CD4-positive, alpha-beta T cell treated with Interferon gamma for 1 hour (primary cell): ENCODE results near the gene ITGA4.
A peak's percentile ranks its signal among the peaks of the same experiment; 100 is the strongest.
"Not testable (repeated sequence)": the region's sequence is repeated elsewhere in the genome, so short reads cannot be mapped to it uniquely, and the experiment has no call there.

Experiments used
- DNase-seq: peaks from one replicate; pipeline ENCODE4 v3.0.0-alpha.2; 2020

Gene ITGA4

DNA sequence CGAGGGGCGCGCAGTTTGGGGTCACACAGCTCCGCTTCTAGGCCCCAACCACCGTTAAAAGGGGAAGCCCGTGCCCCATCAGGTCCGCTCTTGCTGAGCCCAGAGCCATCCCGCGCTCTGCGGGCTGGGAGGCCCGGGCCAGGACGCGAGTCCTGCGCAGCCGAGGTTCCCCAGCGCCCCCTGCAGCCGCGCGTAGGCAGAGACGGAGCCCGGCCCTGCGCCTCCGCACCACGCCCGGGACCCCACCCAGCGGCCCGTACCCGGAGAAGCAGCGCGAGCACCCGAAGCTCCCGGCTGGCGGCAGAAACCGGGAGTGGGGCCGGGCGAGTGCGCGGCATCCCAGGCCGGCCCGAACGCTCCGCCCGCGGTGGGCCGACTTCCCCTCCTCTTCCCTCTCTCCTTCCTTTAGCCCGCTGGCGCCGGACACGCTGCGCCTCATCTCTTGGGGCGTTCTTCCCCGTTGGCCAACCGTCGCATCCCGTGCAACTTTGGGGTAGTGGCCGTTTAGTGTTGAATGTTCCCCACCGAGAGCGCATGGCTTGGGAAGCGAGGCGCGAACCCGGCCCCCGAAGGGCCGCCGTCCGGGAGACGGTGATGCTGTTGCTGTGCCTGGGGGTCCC is at the start of gene ITGA4:
Gene ITGA4 (plus strand): TSS at position 266 of the 620 bp plus-strand sequence. CDS start 269 bp downstream, at position 535.
- DNase-seq, result peak; percentile 88

DNA sequence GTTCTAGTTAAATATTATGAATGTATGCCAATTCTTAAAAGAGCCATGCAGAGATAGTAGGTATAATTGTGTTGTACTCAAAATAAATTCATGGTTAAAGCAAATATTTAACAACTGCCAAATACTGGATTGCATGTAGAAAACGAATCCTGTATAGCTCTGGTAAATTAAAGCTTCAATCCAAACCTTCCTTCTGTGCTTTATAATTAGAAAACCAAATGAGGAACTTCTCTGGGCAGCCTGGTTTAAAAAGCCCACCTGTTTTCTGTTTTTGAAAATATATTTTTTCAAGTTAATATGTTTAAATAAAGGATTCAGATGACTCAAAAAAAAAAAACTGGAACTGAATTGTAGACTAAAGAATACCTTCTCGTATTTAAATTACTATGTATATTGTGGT is 48.3 kb upstream of the ITGA4 start:
- DNase-seq, result no peak

- DNase-seq, result peak; percentile 81
Observed at GRCh38 chr2:181411105-181411849, 45.9 kb upstream of the ITGA4 start.

GRCh38 chr2:181419129-181419855 is 37.9 kb upstream of the ITGA4 start:
- DNase-seq, result no peak

DNA sequence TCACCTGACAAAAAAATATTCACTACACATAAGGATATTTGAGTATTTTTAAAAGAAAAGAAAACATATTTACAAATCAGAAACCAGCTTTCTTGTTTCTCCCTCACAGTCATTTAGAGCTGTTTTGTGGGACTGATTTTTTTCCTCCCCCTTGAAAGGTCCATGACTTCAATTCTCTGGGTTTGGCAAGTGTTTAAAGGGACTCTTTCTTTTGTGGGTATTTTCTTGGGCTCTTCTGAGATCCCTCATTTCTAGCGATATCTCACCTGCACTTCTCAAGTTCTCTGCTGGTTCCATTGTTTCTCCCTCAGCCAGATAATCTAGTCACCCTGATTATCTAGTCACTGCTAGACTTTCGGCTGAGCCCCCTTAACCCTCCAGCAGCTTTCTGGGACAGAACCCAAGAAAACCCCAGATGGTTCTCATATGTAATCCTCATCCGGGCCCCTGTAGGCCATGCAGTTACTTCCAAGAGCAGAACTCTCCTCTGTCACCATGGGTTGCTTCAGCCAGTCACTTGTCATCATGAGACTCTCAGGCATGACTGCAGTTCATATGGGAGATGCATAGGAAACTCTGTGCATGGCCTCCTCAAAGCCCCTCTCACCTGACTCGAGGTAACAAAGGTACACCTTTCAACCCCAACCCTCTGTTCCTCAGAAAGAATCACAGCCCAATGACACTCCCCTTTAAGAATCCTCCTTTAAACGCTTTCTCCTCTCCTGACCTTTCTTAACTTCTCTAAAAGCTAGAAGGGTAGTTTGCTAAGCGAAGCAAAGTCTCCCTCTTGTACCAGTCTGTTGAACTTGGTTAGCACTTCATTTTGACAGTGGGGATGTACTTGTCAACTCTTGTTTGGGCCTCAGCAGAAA is 36.7 kb upstream of the ITGA4 start:
- DNase-seq, result no peak

GRCh38 chr2:181421131-181421458 is 36.1 kb upstream of the ITGA4 start:
- no peak for DNase-seq

- DNase-seq, result no peak
Observed at GRCh38 chr2:181421464-181421863, 35.7 kb upstream of the ITGA4 start.

- no peak for DNase-seq
Observed at GRCh38 chr2:181426672-181427071, 30.5 kb upstream of the ITGA4 start.

- DNase-seq, result no peak
Observed at GRCh38 chr2:181430406-181431118, 26.6 kb upstream of the ITGA4 start.

DNA sequence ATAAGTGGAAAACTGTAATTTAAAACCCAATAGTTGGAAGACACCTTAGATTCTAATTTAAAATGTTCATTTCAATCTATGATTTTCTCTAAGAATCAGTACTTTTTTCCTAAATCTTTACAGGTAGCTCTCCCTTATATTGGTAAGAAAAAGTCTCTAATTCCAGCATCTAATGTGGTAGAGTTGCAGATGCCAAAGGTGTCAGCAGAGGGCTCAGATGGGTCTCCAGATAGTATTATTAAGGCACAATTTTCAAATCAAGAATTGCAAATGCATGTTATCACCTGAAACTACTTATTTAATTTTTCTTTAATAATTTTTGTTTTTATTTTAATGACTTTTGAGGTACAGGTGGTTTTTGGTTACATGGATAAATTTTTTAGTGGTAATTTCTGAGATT is 25.5 kb upstream of the ITGA4 start:
- no peak for DNase-seq

DNA sequence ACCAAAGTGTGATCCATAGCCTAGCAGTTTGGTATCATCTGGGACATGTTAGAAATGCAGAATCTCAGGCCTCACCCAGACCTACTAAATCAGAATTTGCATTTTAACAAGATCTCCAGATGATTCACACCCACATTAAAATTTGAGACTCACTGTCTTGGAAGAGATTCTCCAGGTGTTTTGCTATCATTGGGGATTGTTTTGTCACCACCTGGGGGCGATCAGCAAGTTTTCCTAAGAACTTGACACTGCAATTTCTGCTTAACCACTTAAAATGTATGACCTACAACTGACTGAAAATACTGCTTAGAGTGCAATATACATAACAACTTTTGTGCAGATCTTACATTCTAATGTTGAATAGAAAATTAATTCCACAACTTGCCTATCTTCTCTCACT is 18.9 kb upstream of the ITGA4 start:
- no peak for DNase-seq

GRCh38 chr2:181440344-181440743 is 16.8 kb upstream of the ITGA4 start:
- DNase-seq, result no peak

DNA sequence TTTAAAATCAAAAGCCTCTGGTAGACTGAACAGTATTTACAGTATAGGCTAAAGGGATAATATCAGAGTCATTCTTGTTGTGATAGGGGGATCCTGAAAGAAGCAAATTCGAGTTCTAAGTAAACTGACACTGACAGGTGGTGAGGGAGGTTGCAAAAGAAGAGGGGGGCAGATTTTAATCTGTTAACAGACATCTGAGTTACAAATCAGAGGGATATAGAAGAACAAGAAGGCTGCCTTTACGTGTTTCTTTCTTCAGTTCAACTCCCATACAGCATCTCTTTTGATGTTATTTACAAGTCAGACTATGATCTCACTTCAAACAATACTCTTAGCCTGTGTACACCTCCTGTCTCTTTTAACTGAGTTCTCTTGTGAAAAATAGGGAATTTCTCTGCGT is 16.3 kb upstream of the ITGA4 start:
- no peak for DNase-seq

DNA sequence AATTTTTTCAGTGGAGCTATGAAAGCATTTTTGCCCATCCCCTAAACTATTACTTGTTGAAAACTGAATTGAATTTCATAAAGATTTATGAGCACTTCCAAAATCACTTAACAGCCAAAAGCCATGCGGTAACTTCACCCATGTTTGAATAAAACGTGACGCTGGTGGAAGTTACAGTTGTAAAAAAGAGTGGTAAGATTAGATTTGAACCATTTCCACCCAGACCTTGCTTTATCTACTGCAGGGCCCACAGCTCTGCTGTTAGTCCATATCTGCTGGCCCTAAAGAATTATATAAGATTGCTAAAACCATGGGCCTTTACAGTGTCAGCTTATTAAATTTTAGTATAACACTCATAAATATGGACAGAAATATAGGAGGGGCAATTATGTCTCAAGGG is 15.5 kb upstream of the ITGA4 start:
- DNase-seq, result no peak

GRCh38 chr2:181444654-181445053 is 12.5 kb upstream of the ITGA4 start:
- no peak for DNase-seq

DNA sequence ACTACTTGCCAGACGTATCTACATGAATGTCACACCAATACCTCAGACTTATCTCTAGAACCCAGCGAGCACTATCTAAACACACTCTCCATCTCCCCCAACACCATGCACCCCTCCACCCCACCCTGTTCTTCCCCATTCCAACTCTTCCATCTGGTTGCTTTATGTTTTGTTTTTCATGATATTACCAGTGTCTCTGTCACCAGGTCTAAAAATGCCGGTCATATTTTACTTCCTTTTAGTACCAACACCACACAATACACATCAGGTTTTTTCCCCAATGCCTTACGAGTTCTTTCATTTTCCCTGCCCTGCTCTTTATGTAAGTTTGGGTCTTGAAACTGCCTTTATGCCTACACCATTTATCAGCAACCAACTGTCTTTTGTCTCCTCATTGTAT is 10.2 kb upstream of the ITGA4 start:
- no peak for DNase-seq

- not testable (repeated sequence) for DNase-seq
Observed at GRCh38 chr2:181449278-181449677, 7.9 kb upstream of the ITGA4 start.

- DNase-seq, result no peak
Observed at GRCh38 chr2:181454686-181455450, 2.3 kb upstream of the ITGA4 start.

DNA sequence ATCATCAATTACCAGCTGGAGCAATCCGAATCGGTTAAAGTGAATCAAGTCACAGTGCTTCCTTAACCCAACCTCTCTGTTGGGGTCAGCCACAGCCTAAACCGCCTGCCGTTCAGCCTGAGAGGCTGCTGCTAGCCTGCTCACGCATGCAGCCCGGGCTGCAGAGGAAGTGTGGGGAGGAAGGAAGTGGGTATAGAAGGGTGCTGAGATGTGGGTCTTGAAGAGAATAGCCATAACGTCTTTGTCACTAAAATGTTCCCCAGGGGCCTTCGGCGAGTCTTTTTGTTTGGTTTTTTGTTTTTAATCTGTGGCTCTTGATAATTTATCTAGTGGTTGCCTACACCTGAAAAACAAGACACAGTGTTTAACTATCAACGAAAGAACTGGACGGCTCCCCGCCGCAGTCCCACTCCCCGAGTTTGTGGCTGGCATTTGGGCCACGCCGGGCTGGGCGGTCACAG is 496 bp upstream of the ITGA4 start:
- peak; percentile 90 for DNase-seq

DNA sequence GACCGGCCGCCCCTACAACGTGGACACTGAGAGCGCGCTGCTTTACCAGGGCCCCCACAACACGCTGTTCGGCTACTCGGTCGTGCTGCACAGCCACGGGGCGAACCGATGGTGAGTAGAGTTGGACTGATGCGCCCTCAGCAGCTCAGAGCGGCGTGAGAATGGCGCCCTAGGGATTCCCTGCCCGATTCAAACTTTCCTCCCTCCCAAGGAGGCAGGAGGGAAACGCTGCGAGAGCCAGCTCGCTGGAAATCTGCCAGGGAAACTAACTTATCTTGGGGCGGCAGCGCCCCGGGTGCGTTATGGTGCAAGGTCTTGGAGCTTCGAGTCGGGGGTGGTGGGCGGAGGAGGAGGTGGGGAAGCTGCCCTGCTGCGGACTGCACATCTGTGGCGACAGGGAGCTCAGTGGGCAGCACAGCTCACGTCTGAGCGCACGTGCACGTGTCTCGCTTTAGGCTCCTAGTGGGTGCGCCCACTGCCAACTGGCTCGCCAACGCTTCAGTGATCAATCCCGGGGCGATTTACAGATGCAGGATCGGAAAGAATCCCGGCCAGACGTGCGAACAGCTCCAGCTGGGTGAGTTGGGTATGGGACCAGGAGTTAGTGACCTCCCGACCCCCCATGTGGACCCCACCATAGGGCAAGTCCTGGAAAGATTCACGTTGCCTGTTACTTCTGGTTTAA is 697 bp downstream of the ITGA4 start:
- peak; percentile 66 for DNase-seq

GRCh38 chr2:181458871-181459270 is 1.7 kb downstream of the ITGA4 start:
- no peak for DNase-seq
